SK-N-SH (cell line): ENCODE results near the gene ZNF454. TPM values are rescaled to one million over a fixed set of nuclear protein-coding genes. Genes with fewer than 3 reads are reported as not detected.

ENCODE experiments used
- CTCF ChIA-PET: fragments of 300-600, 350-600 bp; formaldehyde crosslinking; extraction: SDS; loops from one replicate; lab custom pipeline; 2021; lab: Yijun Ruan, JAX
- POLR2A ChIA-PET: fragments of 350-600 bp; sonication (Branson Sonifier 250); formaldehyde crosslinking; extraction: SDS; loops from one replicate; lab custom pipeline; 2020; ENCODE audit warnings: antibody characterized with exemption, inconsistent platforms; lab: Yijun Ruan, JAX
- DNase-seq: peaks from one replicate; pipeline ENCODE4 v3.0.0; 2012
- H2AFZ ChIP-seq: fragments of 200-600 bp; sonication (generic); 2 replicates; pipeline ENCODE4 v1.8.1; 2016; ENCODE audit warnings: antibody characterized with exemption, mild to moderate bottlenecking, low read depth
- H3F3A ChIP-seq: fragments of 200-600 bp; sonication (generic); replicated peaks from 2 replicates; pipeline ENCODE3; 2016; ENCODE audit warnings: antibody characterized with exemption, mild to moderate bottlenecking; ENCODE audit not compliant: insufficient read depth
- H3K27ac ChIP-seq, 2 experiments: fragments of 200-500 bp in 1 of 2; fragments of 200-600 bp in 1 of 2; sonication (Bioruptor generic) in 1 of 2; sonication (generic), shearing (Covaris generic) in 1 of 2; 2 replicates each; pipeline versions ENCODE4 v1.5.1 to v1.6.1; 2014 to 2016; ENCODE audit warnings: low read depth in 2 of 2, inconsistent platforms in 1 of 2, low read length in 1 of 2, mild to moderate bottlenecking in 1 of 2, mixed read lengths in 1 of 2
- H3K27me3 ChIP-seq: fragments of 200-600 bp; sonication (generic), shearing (Covaris generic); 2 replicates; pipeline ENCODE4 v1.6.1; 2016; ENCODE audit warnings: mixed run types; ENCODE audit not compliant: insufficient read depth
- H3K36me3 ChIP-seq, 2 experiments: fragments of 200-500 bp in 1 of 2; fragments of 200-600 bp in 1 of 2; sonication (Bioruptor generic) in 1 of 2; sonication (generic) in 1 of 2; replicated peaks in 1 of 2; 2 replicates each; pipeline versions ENCODE3 to v1.5.1; 2014 to 2016; ENCODE audit warnings: low read length in 1 of 2, mild to moderate bottlenecking in 1 of 2; ENCODE audit not compliant: insufficient read depth in 2 of 2, control insufficient read depth in 1 of 2
- H3K4me1 ChIP-seq, 2 experiments: fragments of 200-500 bp in 1 of 2; fragments of 200-600 bp in 1 of 2; sonication (Bioruptor generic) in 1 of 2; sonication (generic), shearing (Covaris generic) in 1 of 2; 2 replicates each; pipeline versions ENCODE4 v1.5.1 to v1.6.1; 2014 to 2016; ENCODE audit warnings: low read depth in 1 of 2, low read length in 1 of 2, mixed run types in 1 of 2; ENCODE audit not compliant: insufficient read depth in 2 of 2, control insufficient read depth in 1 of 2
- H3K4me2 ChIP-seq: fragments of 200-600 bp; sonication (generic), shearing (Covaris generic); 2 replicates; pipeline ENCODE4 v1.6.1; 2017; ENCODE audit warnings: mixed run types
- H3K4me3 ChIP-seq, 2 experiments: fragments of 200-500 bp in 1 of 2; fragments of 200-600 bp in 1 of 2; sonication (Bioruptor generic) in 1 of 2; sonication (generic), shearing (Covaris generic) in 1 of 2; 2 replicates each; pipeline versions ENCODE4 v1.5.1 to v1.8.1; 2014 to 2016; ENCODE audit warnings: low read depth in 2 of 2, inconsistent platforms in 1 of 2, low read length in 1 of 2, mild to moderate bottlenecking in 1 of 2, mixed read lengths in 1 of 2, moderate library complexity in 1 of 2
- H3K79me2 ChIP-seq: fragments of 200-600 bp; sonication (generic); 2 replicates; pipeline ENCODE4 v1.8.1; 2017; ENCODE audit warnings: mild to moderate bottlenecking; ENCODE audit not compliant: insufficient read depth
- H3K9ac ChIP-seq: fragments of 200-600 bp; sonication (generic); 2 replicates; pipeline ENCODE4 v1.6.1; 2017; ENCODE audit warnings: mixed run types
- H3K9me2 ChIP-seq: fragments of 200-600 bp; sonication (generic); 2 replicates; pipeline ENCODE4 v1.6.1; 2017; ENCODE audit warnings: mixed run types
- H3K9me3 ChIP-seq: fragments of 200-600 bp; sonication (generic); 2 replicates; pipeline ENCODE4 v1.6.1; 2017; ENCODE audit warnings: mixed run types, mild to moderate bottlenecking, moderate library complexity
- H4K20me1 ChIP-seq: fragments of 200-600 bp; sonication (generic); 2 replicates; pipeline ENCODE4 v1.6.1; 2017; ENCODE audit warnings: mild to moderate bottlenecking, mixed run types; ENCODE audit not compliant: insufficient read depth
- CHD2 ChIP-seq: fragments of 150-350 bp; IDR thresholded peaks from 2 replicates; pipeline ENCODE4 v1.6.1; 2018; ENCODE audit warnings: low read length; ENCODE audit not compliant: partially characterized antibody
- ELF1 ChIP-seq: IDR thresholded peaks from 2 replicates; pipeline ENCODE4 v1.4.0; 2012
- EZH2phosphoT487 ChIP-seq: fragments of 200-600 bp; sonication (generic); IDR thresholded peaks from 2 replicates; pipeline ENCODE4 v1.6.1; 2017; ENCODE audit warnings: low read depth, mixed run types, mild to moderate bottlenecking, antibody characterized with exemption, moderate library complexity, borderline replicate concordance
- FOSL2 ChIP-seq: IDR thresholded peaks from 2 replicates; pipeline ENCODE4 v1.4.0; 2012; ENCODE audit warnings: low read depth, mild to moderate bottlenecking, moderate library complexity, borderline replicate concordance
- FOXJ3 ChIP-seq: sonication (generic); formaldehyde crosslinking; IDR thresholded peaks from 2 replicates; pipeline ENCODE4 v1.5.1; 2020; ENCODE audit warnings: mild to moderate bottlenecking, missing genetic modification reagents
- FOXM1 ChIP-seq: IDR thresholded peaks from 2 replicates; pipeline ENCODE4 v1.4.0; 2012; ENCODE audit warnings: low read depth, mild to moderate bottlenecking
- GABPA ChIP-seq: IDR thresholded peaks from 2 replicates; pipeline ENCODE4 v1.4.0; 2012; ENCODE audit warnings: low read depth, mild to moderate bottlenecking
- MXI1 ChIP-seq: IDR thresholded peaks from 2 replicates; pipeline ENCODE4 v1.6.1; 2012; ENCODE audit warnings: mild to moderate bottlenecking, low read depth, low read length, improper control_type of control experiment
- NFIC ChIP-seq: IDR thresholded peaks from 2 replicates; pipeline ENCODE4 v1.4.0; 2012; ENCODE audit warnings: borderline replicate concordance
- NRF1 ChIP-seq: IDR thresholded peaks from 2 replicates; pipeline ENCODE4 v1.6.1; 2012; ENCODE audit warnings: low read depth, mild to moderate bottlenecking, low read length
- RAD21 ChIP-seq: IDR thresholded peaks from 2 replicates; pipeline ENCODE4 v1.6.1; 2012; ENCODE audit warnings: mild to moderate bottlenecking, low read length
- RFX5 ChIP-seq: IDR thresholded peaks from 2 replicates; pipeline ENCODE4 v1.6.1; 2012; ENCODE audit warnings: mild to moderate bottlenecking, improper control_type of control experiment, low read length
- SMC3 ChIP-seq: IDR thresholded peaks from 2 replicates; pipeline ENCODE4 v1.6.1; 2012; ENCODE audit warnings: low read depth, low read length, improper control_type of control experiment
- TAF1 ChIP-seq: IDR thresholded peaks from 2 replicates; pipeline ENCODE4 v1.6.1; 2012; ENCODE audit warnings: low read depth, mild to moderate bottlenecking, low read length, moderate library complexity, borderline replicate concordance
- TEAD4 ChIP-seq: IDR thresholded peaks from 2 replicates; pipeline ENCODE4 v1.4.0; 2012; ENCODE audit warnings: mild to moderate bottlenecking, borderline replicate concordance; ENCODE audit not compliant: insufficient read depth
- WGBS: methylation state at CpG from one replicate; pipeline ENCODE4 v1.1.6; 2017; ENCODE audit warnings: low lambda C conversion rate; 5-methylcytosine and 5-hydroxymethylcytosine counted together
- polyA plus RNA-seq, 3 experiments: library from polyadenylated mRNA; depleted of rRNA; stranded (reverse); fragments of >200 nt; gene quantifications; 2 replicates each; pipeline ENCODE4 v1.2.3, GENCODE V29; 2012
- TF ChIP-seq, protein P1 (sequence below): fragments of 200-600 bp; sonication (generic); IDR thresholded peaks from 2 replicates; pipeline ENCODE4 v1.6.1; 2017; ENCODE audit warnings: antibody characterized with exemption, mild to moderate bottlenecking, moderate library complexity
- TF ChIP-seq, protein P2 (sequence below): fragments of 150-350 bp; IDR thresholded peaks from 2 replicates; pipeline ENCODE4 v1.6.1; 2017; ENCODE audit warnings: antibody characterized with exemption, low read length, low read depth, borderline replicate concordance
- TF ChIP-seq, protein P3 (sequence below): fragments of 150-350 bp; IDR thresholded peaks from 2 replicates; pipeline ENCODE4 v1.6.1; 2016; ENCODE audit warnings: mild to moderate bottlenecking, low read depth, low read length
- TF ChIP-seq, protein P4 (sequence below): IDR thresholded peaks from 2 replicates; pipeline ENCODE4; 2012
- TF ChIP-seq, protein P5 (sequence below): IDR thresholded peaks from 2 replicates; pipeline ENCODE4 v1.6.1; 2012; ENCODE audit warnings: mild to moderate bottlenecking, low read depth, low read length, moderate library complexity

ZNF454 gene
- polyA plus RNA-seq, 1 of the 3 experiments (the other 2 are of a cell fraction) = 0.15 TPM

DNA sequence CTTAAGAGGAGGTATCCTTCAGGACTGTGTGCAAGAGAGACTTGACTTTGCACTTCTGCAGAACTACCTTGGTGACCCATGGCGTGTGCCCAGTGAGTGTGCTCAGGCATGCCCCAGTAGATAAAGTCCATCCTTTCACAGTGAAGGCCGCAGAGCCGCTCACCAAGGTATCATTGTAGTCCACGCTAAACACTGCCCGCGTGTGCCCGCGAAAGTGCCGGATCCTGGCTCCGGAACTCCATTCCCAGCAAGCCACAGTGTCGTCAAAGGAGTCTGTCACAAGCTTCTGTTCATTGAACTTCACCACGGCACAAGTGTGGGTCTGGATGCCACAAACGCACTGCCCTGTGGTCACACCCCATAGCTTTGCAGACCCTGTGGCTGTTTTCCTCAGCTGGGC, 57.4 kb downstream of the ZNF454 start:
- DNase-seq = no peak
- no peaks in the 10 kb centered on the region for H3K36me3 ChIP-seq
- H2AFZ ChIP-seq = no peak overlapping the region
- H4K20me1 ChIP-seq = no peaks in the 10 kb centered on the region
- WGBS = 18% methylated on average over 6 of the region's 13 CpGs
- POLR2A ChIA-PET = no interaction called here
- H3K9me3 ChIP-seq = no peaks in the 10 kb centered on the region
- H3K4me1 ChIP-seq = no peaks in the 10 kb centered on the region; a peak in 1 of 4 replicates
- H3K27ac ChIP-seq = no peak overlapping the region
- CTCF ChIA-PET = no interaction called here
- H3K79me2 ChIP-seq = no peaks in the 10 kb centered on the region
- H3K9ac ChIP-seq = no peak overlapping the region
- H3K9me2 ChIP-seq = no peaks in the 10 kb centered on the region
- no peak overlapping the region for H3K4me2 ChIP-seq
- H3K4me3 ChIP-seq = no peak overlapping the region
- no peak for TF ChIP-seq FOXJ3 (CRISPR knock-in tag)
- TF ChIP-seq FOSL2 = no peak
- no peak for TF ChIP-seq SMC3
- TF ChIP-seq, protein P1, sequence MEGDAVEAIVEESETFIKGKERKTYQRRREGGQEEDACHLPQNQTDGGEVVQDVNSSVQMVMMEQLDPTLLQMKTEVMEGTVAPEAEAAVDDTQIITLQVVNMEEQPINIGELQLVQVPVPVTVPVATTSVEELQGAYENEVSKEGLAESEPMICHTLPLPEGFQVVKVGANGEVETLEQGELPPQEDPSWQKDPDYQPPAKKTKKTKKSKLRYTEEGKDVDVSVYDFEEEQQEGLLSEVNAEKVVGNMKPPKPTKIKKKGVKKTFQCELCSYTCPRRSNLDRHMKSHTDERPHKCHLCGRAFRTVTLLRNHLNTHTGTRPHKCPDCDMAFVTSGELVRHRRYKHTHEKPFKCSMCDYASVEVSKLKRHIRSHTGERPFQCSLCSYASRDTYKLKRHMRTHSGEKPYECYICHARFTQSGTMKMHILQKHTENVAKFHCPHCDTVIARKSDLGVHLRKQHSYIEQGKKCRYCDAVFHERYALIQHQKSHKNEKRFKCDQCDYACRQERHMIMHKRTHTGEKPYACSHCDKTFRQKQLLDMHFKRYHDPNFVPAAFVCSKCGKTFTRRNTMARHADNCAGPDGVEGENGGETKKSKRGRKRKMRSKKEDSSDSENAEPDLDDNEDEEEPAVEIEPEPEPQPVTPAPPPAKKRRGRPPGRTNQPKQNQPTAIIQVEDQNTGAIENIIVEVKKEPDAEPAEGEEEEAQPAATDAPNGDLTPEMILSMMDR = no peak
- no peak for TF ChIP-seq EZH2phosphoT487
- TF ChIP-seq GABPA = no peak
- TF ChIP-seq CHD2 = no peak
- TF ChIP-seq ELF1 = no peak
- TF ChIP-seq TEAD4 = no peak
- no peak for TF ChIP-seq NFIC
- TF ChIP-seq, protein P2, sequence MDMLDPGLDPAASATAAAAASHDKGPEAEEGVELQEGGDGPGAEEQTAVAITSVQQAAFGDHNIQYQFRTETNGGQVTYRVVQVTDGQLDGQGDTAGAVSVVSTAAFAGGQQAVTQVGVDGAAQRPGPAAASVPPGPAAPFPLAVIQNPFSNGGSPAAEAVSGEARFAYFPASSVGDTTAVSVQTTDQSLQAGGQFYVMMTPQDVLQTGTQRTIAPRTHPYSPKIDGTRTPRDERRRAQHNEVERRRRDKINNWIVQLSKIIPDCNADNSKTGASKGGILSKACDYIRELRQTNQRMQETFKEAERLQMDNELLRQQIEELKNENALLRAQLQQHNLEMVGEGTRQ = no peak
- no peak for TF ChIP-seq RAD21
- no peak for TF ChIP-seq RFX5
- no peak for TF ChIP-seq MXI1
- TF ChIP-seq FOXM1 = no peak
- TF ChIP-seq, protein P3, sequence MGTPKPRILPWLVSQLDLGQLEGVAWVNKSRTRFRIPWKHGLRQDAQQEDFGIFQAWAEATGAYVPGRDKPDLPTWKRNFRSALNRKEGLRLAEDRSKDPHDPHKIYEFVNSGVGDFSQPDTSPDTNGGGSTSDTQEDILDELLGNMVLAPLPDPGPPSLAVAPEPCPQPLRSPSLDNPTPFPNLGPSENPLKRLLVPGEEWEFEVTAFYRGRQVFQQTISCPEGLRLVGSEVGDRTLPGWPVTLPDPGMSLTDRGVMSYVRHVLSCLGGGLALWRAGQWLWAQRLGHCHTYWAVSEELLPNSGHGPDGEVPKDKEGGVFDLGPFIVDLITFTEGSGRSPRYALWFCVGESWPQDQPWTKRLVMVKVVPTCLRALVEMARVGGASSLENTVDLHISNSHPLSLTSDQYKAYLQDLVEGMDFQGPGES = no peak
- TF ChIP-seq TAF1 = no peak
- no peak for TF ChIP-seq NRF1
- TF ChIP-seq, protein P4, sequence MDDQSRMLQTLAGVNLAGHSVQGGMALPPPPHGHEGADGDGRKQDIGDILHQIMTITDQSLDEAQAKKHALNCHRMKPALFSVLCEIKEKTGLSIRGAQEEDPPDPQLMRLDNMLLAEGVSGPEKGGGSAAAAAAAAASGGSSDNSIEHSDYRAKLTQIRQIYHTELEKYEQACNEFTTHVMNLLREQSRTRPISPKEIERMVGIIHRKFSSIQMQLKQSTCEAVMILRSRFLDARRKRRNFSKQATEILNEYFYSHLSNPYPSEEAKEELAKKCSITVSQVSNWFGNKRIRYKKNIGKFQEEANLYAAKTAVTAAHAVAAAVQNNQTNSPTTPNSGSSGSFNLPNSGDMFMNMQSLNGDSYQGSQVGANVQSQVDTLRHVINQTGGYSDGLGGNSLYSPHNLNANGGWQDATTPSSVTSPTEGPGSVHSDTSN = no peak
- TF ChIP-seq, protein P5, sequence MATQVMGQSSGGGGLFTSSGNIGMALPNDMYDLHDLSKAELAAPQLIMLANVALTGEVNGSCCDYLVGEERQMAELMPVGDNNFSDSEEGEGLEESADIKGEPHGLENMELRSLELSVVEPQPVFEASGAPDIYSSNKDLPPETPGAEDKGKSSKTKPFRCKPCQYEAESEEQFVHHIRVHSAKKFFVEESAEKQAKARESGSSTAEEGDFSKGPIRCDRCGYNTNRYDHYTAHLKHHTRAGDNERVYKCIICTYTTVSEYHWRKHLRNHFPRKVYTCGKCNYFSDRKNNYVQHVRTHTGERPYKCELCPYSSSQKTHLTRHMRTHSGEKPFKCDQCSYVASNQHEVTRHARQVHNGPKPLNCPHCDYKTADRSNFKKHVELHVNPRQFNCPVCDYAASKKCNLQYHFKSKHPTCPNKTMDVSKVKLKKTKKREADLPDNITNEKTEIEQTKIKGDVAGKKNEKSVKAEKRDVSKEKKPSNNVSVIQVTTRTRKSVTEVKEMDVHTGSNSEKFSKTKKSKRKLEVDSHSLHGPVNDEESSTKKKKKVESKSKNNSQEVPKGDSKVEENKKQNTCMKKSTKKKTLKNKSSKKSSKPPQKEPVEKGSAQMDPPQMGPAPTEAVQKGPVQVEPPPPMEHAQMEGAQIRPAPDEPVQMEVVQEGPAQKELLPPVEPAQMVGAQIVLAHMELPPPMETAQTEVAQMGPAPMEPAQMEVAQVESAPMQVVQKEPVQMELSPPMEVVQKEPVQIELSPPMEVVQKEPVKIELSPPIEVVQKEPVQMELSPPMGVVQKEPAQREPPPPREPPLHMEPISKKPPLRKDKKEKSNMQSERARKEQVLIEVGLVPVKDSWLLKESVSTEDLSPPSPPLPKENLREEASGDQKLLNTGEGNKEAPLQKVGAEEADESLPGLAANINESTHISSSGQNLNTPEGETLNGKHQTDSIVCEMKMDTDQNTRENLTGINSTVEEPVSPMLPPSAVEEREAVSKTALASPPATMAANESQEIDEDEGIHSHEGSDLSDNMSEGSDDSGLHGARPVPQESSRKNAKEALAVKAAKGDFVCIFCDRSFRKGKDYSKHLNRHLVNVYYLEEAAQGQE = no peak
- H3F3A ChIP-seq = no peaks in the 10 kb centered on the region
- no peaks in the 10 kb centered on the region for H3K27me3 ChIP-seq
